Fibroblast of mammary gland (primary cell): ENCODE measurements around the gene EDDM13.
A peak's percentile ranks its signal among the peaks of the same experiment; 100 is the strongest.

Experiments used
- DNase-seq: peaks from one replicate; pipeline ENCODE4 v3.0.0-alpha.2; 2010; ENCODE audit warnings: low read depth
- H3K4me3 ChIP-seq: 2 replicates; pipeline ENCODE4 v1.5.1; 2011; ENCODE audit warnings: low read depth, mild to moderate bottlenecking, low read length, moderate library complexity; ENCODE audit not compliant: control insufficient read depth
- TF ChIP-seq, protein P1 (sequence below): conservative IDR thresholded peaks from 2 replicates; pipeline ENCODE4 v1.5.1; 2011; ENCODE audit warnings: low read depth, low read length, inconsistent platforms; ENCODE audit not compliant: control insufficient read depth, insufficient read depth

EDDM13 gene

DNA sequence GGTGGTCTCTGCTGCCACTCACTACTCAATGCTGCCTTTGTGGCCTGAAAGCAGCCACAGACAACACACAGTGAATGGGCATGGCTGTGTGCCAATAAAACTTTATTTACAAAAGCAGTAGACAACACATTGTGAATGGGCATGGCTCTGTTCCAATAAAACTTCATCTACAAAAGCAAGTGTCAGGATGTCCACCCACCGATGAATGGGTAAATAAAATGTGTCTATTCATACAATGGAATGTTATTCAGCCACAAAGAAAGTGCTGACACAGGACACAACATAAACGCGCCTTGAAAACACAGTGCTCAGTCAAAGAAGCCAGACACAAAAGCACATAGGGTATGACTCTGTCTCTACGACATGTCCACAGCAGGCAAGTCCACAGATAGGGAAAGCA lies 22.0 kb downstream of the EDDM13 start:
- DNase-seq, result peak; percentile 33
- TF ChIP-seq, protein P1, sequence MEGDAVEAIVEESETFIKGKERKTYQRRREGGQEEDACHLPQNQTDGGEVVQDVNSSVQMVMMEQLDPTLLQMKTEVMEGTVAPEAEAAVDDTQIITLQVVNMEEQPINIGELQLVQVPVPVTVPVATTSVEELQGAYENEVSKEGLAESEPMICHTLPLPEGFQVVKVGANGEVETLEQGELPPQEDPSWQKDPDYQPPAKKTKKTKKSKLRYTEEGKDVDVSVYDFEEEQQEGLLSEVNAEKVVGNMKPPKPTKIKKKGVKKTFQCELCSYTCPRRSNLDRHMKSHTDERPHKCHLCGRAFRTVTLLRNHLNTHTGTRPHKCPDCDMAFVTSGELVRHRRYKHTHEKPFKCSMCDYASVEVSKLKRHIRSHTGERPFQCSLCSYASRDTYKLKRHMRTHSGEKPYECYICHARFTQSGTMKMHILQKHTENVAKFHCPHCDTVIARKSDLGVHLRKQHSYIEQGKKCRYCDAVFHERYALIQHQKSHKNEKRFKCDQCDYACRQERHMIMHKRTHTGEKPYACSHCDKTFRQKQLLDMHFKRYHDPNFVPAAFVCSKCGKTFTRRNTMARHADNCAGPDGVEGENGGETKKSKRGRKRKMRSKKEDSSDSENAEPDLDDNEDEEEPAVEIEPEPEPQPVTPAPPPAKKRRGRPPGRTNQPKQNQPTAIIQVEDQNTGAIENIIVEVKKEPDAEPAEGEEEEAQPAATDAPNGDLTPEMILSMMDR, result no peak
- H3K4me3 ChIP-seq, result no peak overlapping the region

DNA sequence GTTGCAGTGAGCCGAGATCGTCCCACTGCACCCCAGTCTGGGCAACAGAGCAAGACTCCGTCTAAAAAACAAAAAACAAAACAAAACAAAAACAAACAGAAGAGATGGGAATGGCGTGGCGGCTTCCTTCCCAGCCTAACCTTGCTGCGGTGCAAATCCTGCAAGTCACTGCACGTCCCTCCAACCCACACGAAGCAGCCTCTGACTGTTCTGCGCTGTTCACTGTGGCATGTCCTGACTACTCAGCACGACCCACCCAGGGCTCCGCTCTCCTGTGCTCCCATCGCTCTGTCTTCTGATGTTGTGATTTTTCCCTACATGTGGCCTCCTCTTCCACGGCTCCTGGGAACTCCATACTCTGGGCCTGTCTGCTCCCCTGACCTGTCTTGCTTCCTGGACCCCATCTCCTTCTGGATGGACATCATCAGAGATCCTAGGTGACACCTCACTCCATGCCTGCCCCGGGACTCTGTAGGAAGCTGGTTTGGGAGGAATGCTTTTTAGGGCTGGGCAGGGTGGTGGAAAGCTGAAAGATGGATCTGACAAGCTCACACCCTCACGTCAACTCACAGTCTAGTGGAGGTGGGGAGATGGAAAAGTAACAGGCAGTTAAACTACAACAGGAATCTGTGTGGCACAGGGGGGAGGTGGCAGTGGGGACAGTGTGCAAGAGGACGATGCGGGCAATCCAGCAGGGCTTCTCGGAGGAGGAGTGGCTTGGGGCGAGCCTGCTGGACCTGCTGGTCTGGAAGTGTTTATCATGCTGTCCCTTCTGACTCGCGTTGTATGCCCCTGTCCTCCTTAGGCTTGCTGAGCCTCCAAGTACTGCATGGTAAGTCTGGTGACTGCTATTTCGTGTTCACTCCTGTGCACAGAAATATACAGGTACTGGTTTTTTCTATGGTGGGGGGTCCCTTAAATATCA lies 23.2 kb downstream of the EDDM13 start:
- H3K4me3 ChIP-seq, result no peak overlapping the region
- TF ChIP-seq, protein P1, result no peak
- DNase-seq, result no peak

DNA sequence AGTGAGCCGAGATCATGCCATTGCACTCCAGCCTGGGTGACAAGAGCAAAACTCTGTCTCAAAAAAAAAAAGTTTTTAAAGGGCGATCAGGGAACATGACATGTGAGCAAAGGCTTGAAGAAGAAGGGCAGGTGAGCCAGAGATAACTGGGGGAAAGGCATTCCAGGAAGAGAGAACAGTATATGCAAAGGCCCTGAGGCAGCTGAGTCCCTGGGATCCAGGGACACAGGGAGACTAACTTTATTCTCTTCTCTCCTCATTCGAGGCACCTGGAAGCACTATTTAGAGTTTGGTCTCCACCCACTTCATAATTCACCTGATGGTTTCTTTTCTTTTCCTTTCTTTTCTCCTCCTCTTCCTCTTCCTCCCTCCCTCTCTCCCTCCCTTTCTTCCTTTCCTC lies 24.5 kb downstream of the EDDM13 start:
- DNase-seq, result no peak
- H3K4me3 ChIP-seq, result no peak overlapping the region

DNA sequence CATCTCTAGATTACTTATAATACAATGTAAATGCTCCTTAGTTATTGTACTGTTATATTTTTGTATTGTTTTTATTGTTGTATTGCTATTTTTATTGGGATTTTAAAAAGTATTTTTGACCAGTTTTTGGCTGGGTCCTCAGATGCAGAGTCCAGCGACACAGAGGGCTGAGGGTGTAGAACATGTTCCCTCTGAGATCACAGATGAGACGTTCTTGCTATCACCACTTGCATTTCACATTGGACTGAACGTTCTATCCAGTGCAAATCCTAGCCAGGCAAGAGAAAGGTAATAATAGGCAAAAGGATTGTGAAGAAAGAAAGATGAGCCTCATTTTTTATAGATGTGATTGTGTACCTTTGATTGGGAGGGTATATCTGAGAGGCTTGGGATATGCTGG lies 27.1 kb downstream of the EDDM13 start:
- TF ChIP-seq, protein P1, result no peak
- DNase-seq, result no peak
- no peak overlapping the region for H3K4me3 ChIP-seq

More for the DNA sequence above, 24.5 kb downstream of the EDDM13 start:
- TF ChIP-seq, protein P1, result no peak

DNA sequence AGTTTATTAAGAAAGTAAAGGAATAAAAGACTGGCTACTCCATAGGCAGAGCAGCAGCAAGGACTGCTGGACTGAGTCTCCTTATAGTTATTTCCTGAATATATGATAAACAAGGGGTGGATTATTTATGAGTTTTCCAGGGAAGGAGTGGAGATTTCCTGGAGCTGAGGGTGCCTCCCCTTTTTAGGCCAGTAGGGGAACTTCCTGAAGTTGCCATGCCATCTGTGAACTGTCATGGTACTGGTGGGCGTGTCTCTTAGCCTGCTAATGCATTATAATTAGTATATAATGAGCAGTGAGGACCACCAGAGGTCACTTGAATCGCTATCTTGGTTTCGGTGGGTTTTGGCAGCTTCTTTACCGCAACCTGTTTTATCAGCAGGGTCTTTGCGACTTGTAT lies 28.6 kb downstream of the EDDM13 start:
- no peak overlapping the region for H3K4me3 ChIP-seq
- DNase-seq, result no peak
- TF ChIP-seq, protein P1, result peak; percentile 8

DNA sequence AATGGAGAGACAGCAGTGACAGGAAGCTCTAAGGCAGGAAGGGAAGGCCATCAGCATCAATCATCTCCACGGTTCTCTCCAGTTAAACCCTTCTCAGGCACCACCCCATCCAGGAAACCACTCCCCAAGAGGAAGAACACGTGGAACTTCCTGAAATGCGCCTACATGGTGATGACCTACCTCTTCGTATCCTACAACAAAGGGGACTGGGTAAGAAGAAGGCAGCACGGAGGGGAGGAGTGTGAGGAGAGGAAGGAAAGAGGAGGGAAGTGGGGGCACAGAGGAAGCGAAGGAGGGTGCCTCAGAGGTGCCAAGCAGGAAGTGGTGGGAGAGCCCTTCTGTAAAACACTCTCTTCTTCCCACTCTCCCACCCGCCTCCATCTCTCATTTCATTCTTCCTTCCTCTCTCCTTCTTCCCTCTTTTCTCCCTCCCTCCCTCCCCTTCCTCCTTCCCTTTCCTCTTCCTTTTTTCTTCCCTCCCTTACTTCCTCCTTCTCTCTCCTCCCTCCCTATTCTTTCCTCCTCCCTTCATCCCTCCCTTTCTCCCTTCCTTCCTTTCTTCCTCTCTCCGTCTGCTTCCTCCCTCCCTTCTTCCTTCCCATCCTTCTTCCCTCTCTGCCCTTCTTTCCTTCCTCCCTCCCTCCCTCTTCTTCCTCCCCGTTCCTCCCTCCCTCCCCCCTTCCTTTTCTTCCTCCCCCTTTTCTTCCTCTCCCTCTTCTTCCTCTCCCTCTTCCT lies 29.5 kb downstream of the EDDM13 start:
- H3K4me3 ChIP-seq, result no peak overlapping the region
- TF ChIP-seq, protein P1, result no peak
- DNase-seq, result no peak
